HG02798 (cell line): ENCODE results near the gene ALDH3B2.
"Not testable (repeated sequence)": the region's sequence is repeated elsewhere in the genome, so short reads cannot be mapped to it uniquely, and the experiment has no call there.

ENCODE experiments used
- ATAC-seq: cut with Tn5 transposase; IDR thresholded peaks from one replicate; pipeline ENCODE4 v1.9.1; 2021; ENCODE audit warnings: mild to moderate bottlenecking; ENCODE audit not compliant: unreplicated experiment, poor library complexity

ALDH3B2 gene

GRCh38 chr11:67632175-67632981 lies 42.0 kb downstream of the ALDH3B2 start:
- ATAC-seq, result no peak

- no peak for ATAC-seq
Observed at GRCh38 chr11:67631853-67632174, 42.6 kb downstream of the ALDH3B2 start.

DNA sequence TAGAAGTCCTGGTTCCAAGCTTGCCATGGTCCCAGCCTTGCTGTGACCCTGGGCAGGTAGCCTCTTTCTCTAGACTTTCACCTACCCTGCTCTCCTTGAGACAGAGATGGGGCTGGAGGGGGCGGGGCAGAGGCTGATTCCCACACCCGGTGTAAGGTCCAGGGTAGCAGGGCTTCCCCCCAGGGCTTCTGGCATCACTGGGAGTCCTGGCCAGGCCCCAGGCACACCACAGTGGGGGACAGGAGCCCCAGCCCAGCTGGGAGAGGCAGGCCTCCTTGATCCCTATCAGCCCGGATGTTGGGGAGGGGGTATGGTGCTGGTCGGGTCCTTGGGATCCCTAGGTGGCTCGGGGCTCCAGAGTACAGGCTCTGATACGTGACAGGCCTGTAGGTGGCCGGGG lies 43.0 kb downstream of the ALDH3B2 start:
- no peak for ATAC-seq

DNA sequence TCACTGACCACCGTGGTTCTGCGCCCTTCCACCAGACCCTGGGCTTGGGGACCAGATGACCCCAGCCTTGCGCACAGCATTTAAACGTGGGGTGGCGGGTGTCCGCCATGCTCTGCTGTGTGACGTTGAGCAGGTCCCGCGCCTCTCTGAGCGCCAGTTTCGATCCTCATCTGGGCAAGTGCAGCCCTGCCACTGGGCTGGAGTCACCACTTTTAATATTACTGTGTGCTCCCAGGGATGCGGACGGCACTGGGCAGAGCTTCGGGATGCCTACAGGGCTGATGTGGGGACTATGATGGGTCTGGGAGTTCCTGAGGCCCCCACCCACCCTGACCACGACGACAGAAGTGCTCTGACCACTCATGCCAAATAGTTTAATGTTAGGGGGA lies 43.5 kb downstream of the ALDH3B2 start:
- ATAC-seq, result no peak

- peak; percentile 82 for ATAC-seq
Observed at GRCh38 chr11:67630228-67630942, 44.0 kb downstream of the ALDH3B2 start.

- ATAC-seq, result peak; percentile 47
Observed at GRCh38 chr11:67629386-67630227, 44.8 kb downstream of the ALDH3B2 start, which contains the start of gene NUDT8. Gene NUDT8, minus strand, starts transcription at chr11:67629937. Its CDS starts 26 bp downstream, at chr11:67629911.

- no peak for ATAC-seq
Observed at GRCh38 chr11:67628710-67629385, 45.6 kb downstream of the ALDH3B2 start.

DNA sequence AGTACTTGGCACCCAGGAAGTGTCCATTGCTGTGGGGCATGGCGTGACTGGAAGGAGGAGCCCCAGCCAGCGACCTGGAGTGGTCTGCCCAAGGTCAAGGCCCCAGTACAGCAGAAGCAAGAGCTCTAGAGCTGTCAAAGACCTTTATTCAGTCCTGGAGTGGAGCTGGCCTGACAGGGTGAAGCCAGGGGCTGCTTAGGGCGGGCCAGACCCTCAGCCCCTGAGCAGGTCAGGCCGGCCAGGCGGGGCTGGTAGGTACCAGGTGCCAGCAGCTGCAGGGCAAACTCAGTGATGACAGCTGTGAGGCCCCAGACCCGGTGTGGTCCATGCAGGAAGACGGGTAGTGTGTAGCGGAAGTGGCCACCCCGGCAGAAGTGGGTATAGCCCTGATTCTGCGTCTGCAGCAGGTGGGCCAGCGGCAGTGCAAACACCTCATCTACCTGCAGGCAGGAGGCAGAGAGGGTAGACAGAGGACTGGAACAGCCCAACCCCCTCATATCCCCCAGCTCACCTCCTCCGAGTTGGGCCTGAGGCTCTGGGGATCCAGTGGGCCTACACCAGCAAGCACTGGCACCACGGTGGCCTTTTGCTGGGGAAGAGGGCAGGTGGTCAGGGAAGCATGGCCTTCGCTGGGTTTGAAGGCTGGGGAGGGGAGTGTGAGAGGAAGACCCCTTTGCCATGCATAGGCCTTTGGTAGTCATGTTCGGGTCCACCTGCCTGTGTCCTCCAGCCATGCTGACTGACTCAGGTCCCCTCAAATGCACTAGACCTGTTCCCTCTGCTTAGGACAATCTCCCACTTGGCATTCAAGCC lies 46.4 kb downstream of the ALDH3B2 start:
- ATAC-seq, result no peak

DNA sequence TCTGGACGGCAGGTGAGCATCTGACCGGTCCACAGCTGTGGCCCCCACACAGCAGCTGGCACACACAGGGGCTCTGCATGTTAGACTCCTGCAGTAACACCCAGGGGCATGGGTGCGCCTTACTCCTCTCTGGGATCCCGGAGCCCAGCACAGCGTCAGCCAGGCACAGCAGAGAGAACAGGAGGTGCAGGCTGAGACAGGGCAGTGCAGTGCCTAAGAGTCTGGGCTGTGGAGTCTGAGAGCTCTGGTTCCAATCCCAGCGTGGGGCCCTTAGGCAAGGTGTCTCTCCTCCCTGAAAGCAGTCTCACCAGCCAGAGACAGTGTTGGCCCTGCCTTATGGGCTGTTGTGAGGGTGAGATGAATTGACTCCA lies 47.0 kb downstream of the ALDH3B2 start:
- no peak for ATAC-seq

DNA sequence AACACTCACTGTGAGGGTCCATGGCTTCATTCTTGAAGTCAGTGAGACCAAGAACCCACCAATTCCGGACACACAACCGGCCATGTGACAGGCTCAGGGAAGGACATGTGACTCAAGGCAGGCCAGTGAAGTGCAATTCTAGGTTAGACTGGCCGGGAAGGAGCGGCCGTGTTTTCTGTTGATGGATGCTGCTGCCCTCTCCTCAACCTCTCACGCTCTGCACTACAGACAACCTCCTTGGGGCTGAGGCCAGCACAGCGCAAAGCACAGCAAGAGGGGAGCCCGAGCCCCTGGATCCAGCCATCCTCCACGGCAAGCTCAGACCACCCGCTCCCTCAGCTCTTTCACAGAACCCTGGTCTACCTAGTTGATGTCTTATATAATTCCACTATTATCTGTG lies 47.5 kb downstream of the ALDH3B2 start:
- ATAC-seq, result no peak

- ATAC-seq, result not testable (repeated sequence)
Observed at GRCh38 chr11:67626131-67626833, 48.1 kb downstream of the ALDH3B2 start.

DNA sequence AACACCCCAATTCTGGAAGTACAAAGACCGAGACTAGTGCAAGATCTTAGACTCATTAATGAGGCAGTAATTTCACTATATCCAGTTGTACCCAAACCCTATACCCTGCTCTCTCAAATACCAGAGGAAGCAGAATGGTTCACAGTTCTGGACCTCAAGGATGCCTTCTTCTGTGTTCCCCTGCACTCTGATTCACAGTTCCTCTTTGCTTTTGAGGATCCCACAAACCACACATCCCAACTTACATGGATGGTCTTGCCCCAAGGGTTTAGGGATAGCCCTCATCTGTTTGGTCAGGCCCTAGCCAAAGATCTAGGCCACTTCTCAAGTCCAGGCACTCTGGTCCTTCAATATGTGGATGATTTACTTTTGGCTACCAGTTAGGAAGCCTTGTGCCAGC lies 50.6 kb downstream of the ALDH3B2 start:
- not testable (repeated sequence) for ATAC-seq

DNA sequence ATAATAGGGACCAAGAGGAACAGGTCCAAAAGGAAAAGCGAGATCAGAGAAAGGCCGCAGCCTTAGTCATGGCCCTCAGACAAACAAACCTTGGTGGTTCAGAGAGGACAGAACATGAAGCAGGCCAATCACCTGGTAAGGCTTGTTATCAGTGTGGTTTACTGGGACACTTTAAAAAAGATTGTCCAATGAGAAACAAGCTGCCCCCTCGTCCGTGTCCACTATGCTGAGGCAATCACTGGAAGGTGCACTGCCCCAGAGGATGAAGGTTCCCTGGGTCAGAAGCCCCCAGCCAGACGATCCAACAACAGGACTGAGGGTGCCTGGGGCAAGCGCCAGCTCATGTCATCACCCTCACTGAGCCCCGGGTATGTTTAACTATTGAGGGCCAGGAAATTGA lies 51.5 kb downstream of the ALDH3B2 start:
- ATAC-seq, result not testable (repeated sequence)

DNA sequence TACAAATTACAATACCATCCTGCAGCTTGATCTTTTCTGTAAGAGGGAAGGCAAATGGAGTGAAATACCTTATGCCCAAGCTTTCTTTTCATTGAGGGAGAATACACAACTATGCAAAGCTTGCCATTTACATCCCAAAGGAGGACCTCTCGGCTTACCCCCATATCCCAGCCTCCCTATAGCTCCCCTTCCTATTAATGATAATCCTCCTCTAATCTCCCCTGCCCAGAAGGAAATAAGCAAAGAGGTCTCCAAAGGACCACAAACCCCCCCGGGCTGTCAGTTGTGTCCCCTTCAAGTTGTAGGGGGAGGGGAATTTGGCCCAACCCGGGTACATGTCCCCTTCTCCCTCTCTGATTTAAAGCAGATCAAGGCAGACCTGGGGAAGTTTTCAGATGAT lies 52.5 kb downstream of the ALDH3B2 start:
- not testable (repeated sequence) for ATAC-seq

DNA sequence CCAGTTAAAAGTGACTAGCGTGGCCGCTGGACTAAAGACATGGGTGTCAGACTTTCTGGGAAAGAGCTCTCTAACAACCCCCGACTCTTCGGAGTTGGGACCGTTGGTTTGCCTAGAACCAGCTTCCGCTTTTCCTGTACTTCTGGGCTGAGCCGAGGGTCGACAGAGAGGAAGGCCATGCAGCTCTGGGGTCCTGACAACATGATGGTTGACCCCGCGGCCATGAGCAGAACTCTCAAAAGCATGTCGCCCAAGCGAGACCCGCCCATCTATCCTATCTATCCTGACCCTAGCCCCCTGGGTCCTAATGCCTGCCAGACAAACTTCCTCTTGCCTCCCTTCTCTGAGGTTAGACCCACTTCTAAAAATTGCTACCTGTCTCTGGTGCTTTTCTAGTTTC lies 53.8 kb downstream of the ALDH3B2 start:
- not testable (repeated sequence) for ATAC-seq

- not testable (repeated sequence) for ATAC-seq
Observed at GRCh38 chr11:67619683-67620618, 54.5 kb downstream of the ALDH3B2 start.

DNA sequence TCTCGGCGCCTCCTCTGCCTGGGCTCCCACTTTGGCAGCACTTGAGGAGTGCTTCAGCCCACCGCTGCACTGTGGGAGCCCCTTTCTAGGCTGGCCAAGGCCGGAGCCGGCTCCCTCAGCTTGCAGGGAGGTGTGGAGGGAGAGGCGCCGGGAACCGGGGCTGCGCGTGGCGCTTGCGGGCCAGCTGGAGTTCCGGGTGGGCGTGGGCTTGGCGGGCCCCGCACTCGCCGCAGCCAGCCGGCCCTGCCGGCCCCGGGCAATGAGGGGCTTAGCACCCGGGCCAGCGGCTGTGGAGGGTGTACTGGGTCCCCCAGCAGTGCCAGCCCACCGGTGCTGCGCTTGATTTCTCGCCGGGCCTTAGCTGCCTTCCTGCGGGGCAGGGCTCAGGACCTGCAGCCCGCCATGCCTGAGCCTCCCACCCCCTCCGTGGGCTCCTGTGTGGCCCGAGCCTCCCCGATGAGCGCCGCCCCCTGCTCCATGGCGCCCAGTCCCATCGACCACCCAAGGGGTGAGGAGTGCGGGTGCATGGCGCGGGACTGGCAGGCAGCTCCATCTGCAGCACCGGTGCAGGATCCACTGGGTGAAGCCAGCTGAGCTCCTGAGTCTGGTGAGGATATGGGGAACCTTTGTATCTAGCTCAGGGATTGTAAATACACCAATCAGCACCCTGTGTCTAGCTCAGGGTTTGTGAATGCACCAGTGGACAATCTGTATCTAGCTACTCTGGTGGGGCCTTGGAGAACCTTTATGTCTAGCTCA lies 55.3 kb downstream of the ALDH3B2 start:
- not testable (repeated sequence) for ATAC-seq
